Measurements from ENCODE around the gene PTPRD.

PTPRD gene

GRCh38 chr9:8832955-8833354, 1779.8 kb downstream of the PTPRD start:
- no peaks in the 10 kb centered on the region for H3K9me3 Mint-ChIP-seq (ENCODE audit: low read depth)
- H3K4me3 Mint-ChIP-seq, result no peak overlapping the region
- H3K4me1 Mint-ChIP-seq (ENCODE audit: low read depth), result no peaks in the 10 kb centered on the region
- no peak overlapping the region for H3K27ac Mint-ChIP-seq
- H3K36me3 Mint-ChIP-seq, result no peaks in the 10 kb centered on the region
- peaks cover under 1% of the 10 kb centered on the region for H3K27me3 Mint-ChIP-seq

GRCh38 chr9:8832386-8832785, 1780.4 kb downstream of the PTPRD start:
- no peaks in the 10 kb centered on the region for H3K4me1 Mint-ChIP-seq (ENCODE audit: low read depth)
- H3K4me3 Mint-ChIP-seq, result no peak overlapping the region
- no peaks in the 10 kb centered on the region for H3K27me3 Mint-ChIP-seq
- no peaks in the 10 kb centered on the region for H3K36me3 Mint-ChIP-seq
- no peak overlapping the region for H3K27ac Mint-ChIP-seq
- no peaks in the 10 kb centered on the region for H3K9me3 Mint-ChIP-seq (ENCODE audit: low read depth)

- Mint-ChIP-seq H3K36me3 (no peaks in the 10 kb centered on the region), H3K9me3 (ENCODE audit: low read depth) (no peaks in the 10 kb centered on the region), H3K27me3 (no peaks in the 10 kb centered on the region), H3K4me1 (ENCODE audit: low read depth) (no peaks in the 10 kb centered on the region), H3K4me3 (no peak overlapping the region), H3K27ac (no peak overlapping the region)
Observed at GRCh38 chr9:8831568-8831967, 1781.2 kb downstream of the PTPRD start.

- Mint-ChIP-seq H3K36me3 (no peaks in the 10 kb centered on the region), H3K4me3 (no peak overlapping the region)
Observed at GRCh38 chr9:8826281-8826680, 1786.5 kb downstream of the PTPRD start.

GRCh38 chr9:8825585-8826147, 1787.1 kb downstream of the PTPRD start:
- Mint-ChIP-seq H3K27ac (no peak overlapping the region), H3K27me3 (no peaks in the 10 kb centered on the region), H3K4me1 (ENCODE audit: low read depth) (no peaks in the 10 kb centered on the region), H3K9me3 (ENCODE audit: low read depth) (no peaks in the 10 kb centered on the region), H3K36me3 (no peaks in the 10 kb centered on the region), H3K4me3 (no peak overlapping the region)

More at GRCh38 chr9:8826281-8826680, 1786.5 kb downstream of the PTPRD start:
- Mint-ChIP-seq H3K27me3 (no peaks in the 10 kb centered on the region), H3K4me1 (ENCODE audit: low read depth) (no peaks in the 10 kb centered on the region), H3K27ac (no peak overlapping the region), H3K9me3 (ENCODE audit: low read depth) (no peaks in the 10 kb centered on the region)

- Mint-ChIP-seq H3K4me1 (ENCODE audit: low read depth) (no peaks in the 10 kb centered on the region), H3K9me3 (ENCODE audit: low read depth) (no peaks in the 10 kb centered on the region), H3K27ac (no peak overlapping the region), H3K4me3 (no peak overlapping the region), H3K27me3 (no peaks in the 10 kb centered on the region), H3K36me3 (no peaks in the 10 kb centered on the region)
Observed at GRCh38 chr9:8823131-8823895, 1789.5 kb downstream of the PTPRD start.

GRCh38 chr9:8822667-8823025, 1790.2 kb downstream of the PTPRD start:
- no peaks in the 10 kb centered on the region for H3K4me1 Mint-ChIP-seq (ENCODE audit: low read depth)
- no peak overlapping the region for H3K27ac Mint-ChIP-seq
- no peaks in the 10 kb centered on the region for H3K27me3 Mint-ChIP-seq
- H3K4me3 Mint-ChIP-seq, result no peak overlapping the region
- H3K9me3 Mint-ChIP-seq (ENCODE audit: low read depth), result no peaks in the 10 kb centered on the region
- H3K36me3 Mint-ChIP-seq, result no peaks in the 10 kb centered on the region

GRCh38 chr9:8821910-8822666, 1790.7 kb downstream of the PTPRD start:
- H3K27ac Mint-ChIP-seq, result no peak overlapping the region
- no peak overlapping the region for H3K4me3 Mint-ChIP-seq
- no peaks in the 10 kb centered on the region for H3K9me3 Mint-ChIP-seq (ENCODE audit: low read depth)
- no peaks in the 10 kb centered on the region for H3K4me1 Mint-ChIP-seq (ENCODE audit: low read depth)
- no peaks in the 10 kb centered on the region for H3K36me3 Mint-ChIP-seq
- no peaks in the 10 kb centered on the region for H3K27me3 Mint-ChIP-seq

- Mint-ChIP-seq H3K4me3 (no peak overlapping the region), H3K27ac (no peak overlapping the region), H3K36me3 (no peaks in the 10 kb centered on the region), H3K27me3 (no peaks in the 10 kb centered on the region), H3K9me3 (ENCODE audit: low read depth) (no peaks in the 10 kb centered on the region), H3K4me1 (ENCODE audit: low read depth) (no peaks in the 10 kb centered on the region)
Observed at GRCh38 chr9:8817335-8817734, 1795.5 kb downstream of the PTPRD start.

GRCh38 chr9:8816361-8816760, 1796.4 kb downstream of the PTPRD start:
- H3K27me3 Mint-ChIP-seq, result no peaks in the 10 kb centered on the region
- H3K27ac Mint-ChIP-seq, result no peak overlapping the region
- H3K36me3 Mint-ChIP-seq, result no peaks in the 10 kb centered on the region

GRCh38 chr9:8815931-8816330, 1796.9 kb downstream of the PTPRD start:
- H3K9me3 Mint-ChIP-seq (ENCODE audit: low read depth), result no peaks in the 10 kb centered on the region
- no peaks in the 10 kb centered on the region for H3K4me1 Mint-ChIP-seq (ENCODE audit: low read depth)
- no peak overlapping the region for H3K4me3 Mint-ChIP-seq
- no peaks in the 10 kb centered on the region for H3K36me3 Mint-ChIP-seq
- no peaks in the 10 kb centered on the region for H3K27me3 Mint-ChIP-seq
- no peak overlapping the region for H3K27ac Mint-ChIP-seq

More at GRCh38 chr9:8816361-8816760, 1796.4 kb downstream of the PTPRD start:
- H3K4me3 Mint-ChIP-seq, result no peak overlapping the region
- no peaks in the 10 kb centered on the region for H3K4me1 Mint-ChIP-seq (ENCODE audit: low read depth)
- H3K9me3 Mint-ChIP-seq (ENCODE audit: low read depth), result no peaks in the 10 kb centered on the region

GRCh38 chr9:8815219-8815618, 1797.6 kb downstream of the PTPRD start:
- no peaks in the 10 kb centered on the region for H3K36me3 Mint-ChIP-seq
- H3K9me3 Mint-ChIP-seq (ENCODE audit: low read depth), result no peaks in the 10 kb centered on the region
- no peak overlapping the region for H3K4me3 Mint-ChIP-seq
- H3K27me3 Mint-ChIP-seq, result no peaks in the 10 kb centered on the region
- H3K27ac Mint-ChIP-seq, result no peak overlapping the region
- no peaks in the 10 kb centered on the region for H3K4me1 Mint-ChIP-seq (ENCODE audit: low read depth)

- H3K4me3 Mint-ChIP-seq, result no peak overlapping the region
- H3K36me3 Mint-ChIP-seq, result no peaks in the 10 kb centered on the region
- H3K9me3 Mint-ChIP-seq (ENCODE audit: low read depth), result no peaks in the 10 kb centered on the region
- H3K4me1 Mint-ChIP-seq (ENCODE audit: low read depth), result no peaks in the 10 kb centered on the region
- no peaks in the 10 kb centered on the region for H3K27me3 Mint-ChIP-seq
- no peak overlapping the region for H3K27ac Mint-ChIP-seq
Observed at GRCh38 chr9:8812888-8813287, 1799.9 kb downstream of the PTPRD start.

- H3K9me3 Mint-ChIP-seq (ENCODE audit: low read depth), result no peaks in the 10 kb centered on the region
- no peak overlapping the region for H3K4me3 Mint-ChIP-seq
- H3K27me3 Mint-ChIP-seq, result no peaks in the 10 kb centered on the region
- H3K36me3 Mint-ChIP-seq, result no peaks in the 10 kb centered on the region
- H3K4me1 Mint-ChIP-seq (ENCODE audit: low read depth), result no peaks in the 10 kb centered on the region
- no peak overlapping the region for H3K27ac Mint-ChIP-seq
Observed at GRCh38 chr9:8809741-8810140, 1803.1 kb downstream of the PTPRD start.

GRCh38 chr9:8806150-8806549, 1806.7 kb downstream of the PTPRD start:
- no peaks in the 10 kb centered on the region for H3K9me3 Mint-ChIP-seq (ENCODE audit: low read depth)
- no peak overlapping the region for H3K4me3 Mint-ChIP-seq
- no peaks in the 10 kb centered on the region for H3K36me3 Mint-ChIP-seq
- H3K27ac Mint-ChIP-seq, result no peak overlapping the region
- no peaks in the 10 kb centered on the region for H3K27me3 Mint-ChIP-seq
- H3K4me1 Mint-ChIP-seq (ENCODE audit: low read depth), result no peaks in the 10 kb centered on the region

All from activated naive CD8-positive, alpha-beta T cell (primary cell).